Measurements from ENCODE around the gene EEA1.
A peak's percentile ranks its signal among the peaks of the same experiment; 100 is the strongest.
"Not testable (repeated sequence)": the region's sequence is repeated elsewhere in the genome, so short reads cannot be mapped to it uniquely, and the experiment has no call there.

EEA1 gene

DNA sequence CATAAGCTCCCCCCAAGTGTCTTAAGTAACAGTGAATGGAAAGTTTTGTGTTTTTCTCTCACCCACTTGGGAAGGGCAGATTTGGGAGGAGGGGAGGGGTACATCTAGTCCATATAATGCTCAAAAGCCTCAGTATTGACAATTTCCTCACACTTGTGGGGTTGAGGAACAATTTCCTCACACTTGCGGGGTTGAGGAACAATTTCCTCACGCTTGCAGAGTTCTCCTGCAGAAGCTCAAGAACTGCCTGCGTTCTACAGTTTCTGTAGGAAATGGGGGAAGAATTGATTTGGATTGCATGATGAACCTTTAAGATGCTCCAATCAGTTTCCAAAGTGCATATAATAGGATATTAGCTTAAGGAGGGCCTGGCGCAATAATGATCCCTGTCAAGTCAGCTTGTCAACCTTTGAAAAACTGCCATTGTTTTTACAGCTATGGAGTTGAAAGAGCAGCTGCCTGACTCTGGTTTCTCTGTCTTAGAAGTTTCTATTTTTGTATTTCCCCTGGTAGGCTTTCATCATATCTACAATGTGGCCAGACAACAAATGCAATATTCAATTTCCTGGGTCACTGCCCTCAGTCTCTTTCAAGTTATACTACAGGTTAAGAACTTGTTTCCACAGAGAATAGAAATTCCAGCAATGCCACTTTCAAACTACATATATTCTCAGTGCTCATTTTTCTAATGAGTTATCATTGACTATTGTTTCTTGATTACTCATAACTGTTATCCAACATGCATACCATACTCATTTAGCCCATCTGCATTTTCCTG lies 159.8 kb downstream of the EEA1 start:
- in situ Hi-C loops (cut with MboI; ENCODE audit: low pct_unique_long_range_greater_than_20kb, low sequenced_read_pairs) = no loop called here
- DNase-seq = peak; percentile 38

GRCh38 chr12:92765871-92766270 lies 163.2 kb downstream of the EEA1 start:
- in situ Hi-C loops (cut with MboI; ENCODE audit: low pct_unique_long_range_greater_than_20kb, low sequenced_read_pairs) = no loop called here
- DNase-seq = no peak

DNA sequence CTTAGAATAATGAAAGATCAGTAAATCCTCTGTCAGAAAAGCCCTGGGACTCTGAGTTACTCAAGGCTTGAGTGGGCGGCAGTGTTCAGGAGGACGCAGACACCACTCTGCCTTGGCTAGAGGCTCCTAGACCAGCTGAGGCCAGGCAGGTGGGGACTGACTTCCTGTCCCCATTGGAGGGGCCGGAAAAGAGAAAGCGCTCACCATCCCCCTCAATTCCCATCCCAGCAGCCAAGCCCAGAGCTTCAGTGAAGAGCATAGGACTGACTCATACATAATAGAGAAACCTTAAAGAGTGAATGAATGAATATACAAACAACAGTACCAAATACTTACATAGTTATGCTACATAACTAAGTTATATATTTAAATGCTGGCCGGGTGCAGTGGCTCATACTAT lies 164.3 kb downstream of the EEA1 start:
- in situ Hi-C loops (cut with MboI; ENCODE audit: low pct_unique_long_range_greater_than_20kb, low sequenced_read_pairs) = no loop called here
- DNase-seq = no peak

- in situ Hi-C loops (cut with MboI; ENCODE audit: low pct_unique_long_range_greater_than_20kb, low sequenced_read_pairs) = no loop called here
- no peak for DNase-seq
Observed at GRCh38 chr12:92762773-92763172, 166.3 kb downstream of the EEA1 start.

DNA sequence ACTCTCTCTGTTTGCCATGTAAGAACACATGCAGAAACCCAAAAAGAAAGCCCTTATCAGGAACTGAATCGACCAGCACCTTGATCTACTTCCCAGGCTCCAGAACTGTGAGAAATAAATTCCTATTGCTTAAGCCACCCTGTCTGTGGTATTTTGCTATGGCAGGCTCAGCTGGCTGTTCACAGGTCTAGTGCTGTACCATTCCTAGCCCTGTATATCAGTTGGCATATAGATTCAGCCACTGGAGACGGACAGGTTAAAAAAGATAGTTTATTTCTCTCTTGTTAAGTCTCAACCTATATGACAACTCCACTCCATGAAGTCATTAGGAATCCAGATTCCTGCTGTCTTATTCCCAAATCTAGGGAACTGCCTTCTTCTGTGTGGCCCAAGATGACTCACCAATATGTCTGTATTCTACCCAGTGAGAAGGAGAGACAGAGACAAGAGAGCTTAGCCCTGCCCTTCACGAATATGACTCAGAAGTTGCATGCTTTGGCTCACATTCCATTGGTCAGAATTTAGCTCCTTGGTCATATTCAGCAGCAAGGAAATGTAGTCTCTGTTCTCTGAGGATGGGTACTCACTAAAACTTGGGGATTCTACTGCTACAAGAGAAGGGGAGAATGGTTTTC lies 169.3 kb downstream of the EEA1 start:
- DNase-seq = no peak
- in situ Hi-C loops (cut with MboI; ENCODE audit: low pct_unique_long_range_greater_than_20kb, low sequenced_read_pairs) = no loop called here

DNA sequence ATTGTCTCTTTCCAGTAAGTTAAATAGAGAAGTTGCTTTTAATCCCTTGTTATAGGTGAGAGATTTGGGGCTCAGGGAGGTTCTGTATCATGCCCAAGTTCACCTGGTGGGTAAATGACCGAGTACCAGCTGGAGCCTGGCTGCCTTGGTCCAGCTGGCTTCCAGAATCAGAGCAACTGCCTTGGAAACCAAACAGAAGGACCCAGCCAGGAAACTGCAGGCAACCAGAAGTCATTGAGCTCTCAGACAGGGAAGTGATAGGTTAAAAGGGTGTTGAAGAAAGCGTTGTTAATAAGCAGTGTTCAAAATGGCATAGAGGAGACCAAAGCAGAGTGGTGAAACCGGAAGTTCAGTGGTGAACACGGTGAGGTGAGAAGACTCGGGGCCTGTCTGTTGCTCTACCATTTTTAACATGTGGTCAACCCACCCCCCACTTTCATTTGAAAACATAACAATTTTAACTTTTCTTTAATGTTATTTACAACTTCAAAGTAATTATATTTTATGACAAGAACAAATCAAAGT lies 171.4 kb downstream of the EEA1 start:
- DNase-seq = peak; percentile 21
- in situ Hi-C loops (cut with MboI; ENCODE audit: low pct_unique_long_range_greater_than_20kb, low sequenced_read_pairs) = no loop called here

DNA sequence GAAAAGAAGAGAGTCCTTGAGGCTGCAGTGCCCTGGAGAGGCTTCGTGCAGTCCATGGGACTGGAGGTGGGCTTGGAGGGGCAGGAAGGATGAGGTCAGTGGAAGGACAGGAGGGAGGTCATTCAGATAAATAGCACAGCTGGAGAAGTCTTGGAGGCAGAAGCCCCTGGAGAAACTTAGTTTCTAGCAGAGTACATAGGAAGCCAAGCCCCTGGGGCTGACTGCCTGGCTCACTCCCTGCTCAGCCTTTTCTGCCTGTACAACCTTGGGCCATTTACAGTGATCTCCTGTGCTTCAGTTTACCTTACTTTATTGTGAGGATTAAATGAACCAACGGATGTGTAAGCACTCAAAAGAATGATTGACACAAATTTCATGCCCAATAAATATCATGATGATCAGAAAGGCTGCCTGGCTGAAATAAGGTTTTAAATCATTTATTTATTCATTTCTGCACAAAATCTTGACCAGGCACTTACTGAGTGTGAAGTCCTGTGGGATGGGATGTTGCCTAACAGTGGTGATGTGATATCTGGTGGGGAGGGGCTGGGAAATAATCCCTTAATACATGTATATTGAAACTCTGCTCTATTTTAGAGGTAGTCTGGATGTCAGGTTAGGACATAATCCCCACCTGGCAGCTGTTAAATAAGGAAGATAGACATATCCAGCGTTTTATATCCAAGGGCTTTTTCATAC lies 172.0 kb downstream of the EEA1 start:
- no peak for DNase-seq
- in situ Hi-C loops (cut with MboI; ENCODE audit: low pct_unique_long_range_greater_than_20kb, low sequenced_read_pairs) = no loop called here

DNA sequence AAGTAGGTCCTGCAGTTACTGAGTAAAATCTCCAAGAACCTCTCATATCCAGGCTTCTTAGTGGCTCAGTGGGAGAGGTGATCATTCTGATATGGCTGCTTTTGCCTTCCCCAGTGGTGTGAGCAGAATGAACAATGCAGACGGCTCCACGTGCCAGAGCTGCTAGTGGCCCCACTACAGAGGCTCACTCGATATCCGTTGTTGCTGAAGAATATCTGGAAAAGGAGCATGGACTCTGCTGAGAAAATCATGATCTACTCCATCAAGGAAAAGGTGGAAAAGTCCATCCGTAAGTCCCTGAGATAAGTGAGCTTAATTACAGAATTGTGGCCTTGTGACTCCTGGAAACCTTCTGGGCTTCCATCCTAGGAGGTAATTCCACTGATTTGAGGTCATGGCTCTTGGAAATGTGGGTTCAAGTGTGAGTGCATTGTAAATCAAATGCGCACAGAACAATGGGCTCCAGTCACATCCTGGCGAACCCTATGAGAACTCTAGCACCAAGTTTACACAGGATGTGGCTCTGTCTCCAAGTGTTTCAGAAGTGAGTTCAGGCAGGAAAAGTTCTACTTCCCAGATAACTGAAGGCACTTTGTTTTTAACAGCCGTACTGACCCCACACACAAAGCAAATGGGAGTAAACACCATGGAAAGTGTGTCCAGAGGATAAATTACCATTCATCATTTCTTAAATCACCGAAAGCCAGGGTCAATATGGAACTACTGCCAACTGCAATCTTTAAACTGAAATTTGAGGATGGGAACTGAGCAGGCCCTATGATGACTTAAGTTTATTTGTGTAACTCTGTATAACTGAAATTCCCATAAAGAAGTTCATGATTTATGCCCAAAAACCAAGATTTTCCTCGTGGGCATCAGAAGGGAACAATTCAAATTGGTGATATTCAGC lies 174.9 kb downstream of the EEA1 start:
- in situ Hi-C loops (cut with MboI; ENCODE audit: low pct_unique_long_range_greater_than_20kb, low sequenced_read_pairs) = no loop called here
- no peak for DNase-seq

GRCh38 chr12:92749691-92750090 lies 179.4 kb downstream of the EEA1 start:
- in situ Hi-C loops (cut with MboI; ENCODE audit: low pct_unique_long_range_greater_than_20kb, low sequenced_read_pairs); DNase-seq: not testable (repeated sequence)

DNA sequence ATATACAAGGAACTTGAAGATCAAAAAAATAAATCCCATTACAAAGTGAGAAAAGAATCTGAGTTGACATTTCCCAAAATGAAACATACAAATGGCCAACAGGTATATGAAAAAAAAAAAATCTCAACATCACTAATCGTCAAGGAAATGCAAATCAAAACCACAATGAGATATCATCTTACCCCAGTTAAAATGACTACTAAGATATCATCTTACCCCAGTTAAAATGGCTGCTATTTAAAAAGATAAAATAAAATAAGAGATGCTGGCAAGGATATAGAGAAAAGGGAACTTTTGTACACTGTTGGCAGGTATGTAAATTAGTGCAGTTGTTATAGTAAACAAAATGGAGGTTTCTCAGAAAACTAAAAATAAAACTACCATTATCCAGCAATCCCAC lies 181.9 kb downstream of the EEA1 start:
- DNase-seq = no peak
- in situ Hi-C loops (cut with MboI; ENCODE audit: low pct_unique_long_range_greater_than_20kb, low sequenced_read_pairs) = no loop called here

GRCh38 chr12:92745856-92746550 lies 183.1 kb downstream of the EEA1 start:
- DNase-seq = no peak
- in situ Hi-C loops (cut with MboI; ENCODE audit: low pct_unique_long_range_greater_than_20kb, low sequenced_read_pairs) = no loop called here

DNA sequence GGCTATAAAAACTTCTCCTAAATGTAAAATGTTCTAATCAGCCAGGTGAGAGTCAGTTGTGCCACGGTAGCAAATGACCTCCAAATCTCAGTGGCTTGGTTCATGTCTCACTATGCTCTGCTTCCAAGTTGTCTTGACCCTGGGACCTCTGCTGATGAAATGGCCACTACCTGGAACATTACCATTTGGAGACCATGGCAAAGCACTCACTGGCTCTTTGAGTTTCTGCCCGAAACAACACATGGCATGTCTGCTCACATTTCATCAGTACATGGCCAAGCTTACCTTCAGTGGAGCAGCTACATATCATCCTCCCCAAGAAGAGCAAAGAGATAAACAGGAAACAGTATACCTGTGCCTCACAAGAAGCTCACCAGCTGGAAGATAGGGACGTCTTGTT lies 186.1 kb downstream of the EEA1 start:
- in situ Hi-C loops (cut with MboI; ENCODE audit: low pct_unique_long_range_greater_than_20kb, low sequenced_read_pairs) = no loop called here
- DNase-seq = no peak

DNA sequence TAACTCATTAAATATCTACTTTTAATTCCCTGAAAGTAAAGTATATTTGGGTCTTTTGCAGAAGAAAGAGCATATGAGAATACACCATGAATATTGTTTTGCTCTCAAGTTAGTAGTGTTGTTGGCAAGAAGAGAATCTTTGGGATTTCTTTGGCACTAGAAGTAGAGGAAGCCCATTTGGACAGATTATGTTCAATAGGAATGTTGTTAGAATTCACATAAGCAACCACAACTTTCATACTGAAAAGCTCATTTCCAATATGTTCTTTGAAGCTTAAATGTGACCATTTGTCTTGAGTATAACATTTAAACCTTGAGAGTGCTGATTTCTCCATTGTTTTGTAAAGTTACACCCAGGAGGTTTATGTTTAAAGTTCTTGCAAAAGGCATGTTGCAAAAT lies 188.7 kb downstream of the EEA1 start:
- no peak for DNase-seq
- in situ Hi-C loops (cut with MboI; ENCODE audit: low pct_unique_long_range_greater_than_20kb, low sequenced_read_pairs) = no loop called here

GRCh38 chr12:92739113-92739512 lies 190.0 kb downstream of the EEA1 start:
- in situ Hi-C loops (cut with MboI; ENCODE audit: low pct_unique_long_range_greater_than_20kb, low sequenced_read_pairs) = no loop called here

DNA sequence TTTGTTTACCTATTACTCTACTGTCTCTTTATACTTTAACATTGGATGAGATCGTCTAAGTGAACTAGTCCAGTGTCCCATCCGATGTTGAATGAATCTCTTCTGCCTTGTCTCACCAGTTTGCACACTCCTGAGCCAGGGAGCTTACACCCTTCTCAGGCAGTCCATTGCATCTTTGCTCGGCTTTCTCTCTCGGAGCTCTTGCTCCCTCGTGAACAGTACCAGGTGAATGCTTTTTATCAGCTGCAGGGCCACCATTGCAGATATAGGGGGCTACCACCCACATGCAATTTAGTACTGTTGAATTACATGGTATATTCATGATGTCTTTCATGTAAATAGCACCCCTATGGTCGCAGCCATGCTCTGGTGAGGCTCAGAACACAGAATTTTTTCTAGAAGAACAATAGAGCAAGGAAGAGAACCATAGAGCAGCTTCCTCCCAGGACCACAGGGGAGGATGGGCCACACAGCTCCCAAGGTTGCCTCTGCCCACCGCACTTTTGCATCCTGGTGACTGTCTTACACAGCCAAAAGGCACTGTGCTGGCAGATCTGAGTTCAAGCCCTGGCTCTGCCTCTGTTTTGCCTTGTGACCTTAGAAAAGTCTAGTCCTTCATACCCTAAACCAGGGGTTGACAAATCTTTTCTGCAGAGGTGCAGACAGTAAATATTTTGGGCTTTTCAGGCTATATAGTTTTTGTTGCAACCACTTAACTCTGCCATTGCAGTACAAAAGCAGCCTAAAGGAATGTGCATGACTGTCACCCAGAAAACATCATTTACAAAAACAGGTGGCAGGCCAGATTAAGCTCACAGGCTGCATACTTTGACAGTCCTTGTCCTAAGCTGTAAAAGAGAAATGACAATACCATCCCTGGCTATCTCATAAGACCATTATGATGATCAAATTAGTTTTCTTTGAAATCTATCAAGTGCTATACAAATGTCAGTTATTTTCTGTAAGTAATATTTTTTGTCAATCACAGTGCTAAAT lies 190.9 kb downstream of the EEA1 start:
- in situ Hi-C loops (cut with MboI; ENCODE audit: low pct_unique_long_range_greater_than_20kb, low sequenced_read_pairs) = no loop called here
- no peak for DNase-seq

More at GRCh38 chr12:92739113-92739512, 190.0 kb downstream of the EEA1 start:
- DNase-seq = no peak

GRCh38 chr12:92736605-92737004 lies 192.5 kb downstream of the EEA1 start:
- in situ Hi-C loops (cut with MboI; ENCODE audit: low pct_unique_long_range_greater_than_20kb, low sequenced_read_pairs) = no loop called here
- no peak for DNase-seq

DNA sequence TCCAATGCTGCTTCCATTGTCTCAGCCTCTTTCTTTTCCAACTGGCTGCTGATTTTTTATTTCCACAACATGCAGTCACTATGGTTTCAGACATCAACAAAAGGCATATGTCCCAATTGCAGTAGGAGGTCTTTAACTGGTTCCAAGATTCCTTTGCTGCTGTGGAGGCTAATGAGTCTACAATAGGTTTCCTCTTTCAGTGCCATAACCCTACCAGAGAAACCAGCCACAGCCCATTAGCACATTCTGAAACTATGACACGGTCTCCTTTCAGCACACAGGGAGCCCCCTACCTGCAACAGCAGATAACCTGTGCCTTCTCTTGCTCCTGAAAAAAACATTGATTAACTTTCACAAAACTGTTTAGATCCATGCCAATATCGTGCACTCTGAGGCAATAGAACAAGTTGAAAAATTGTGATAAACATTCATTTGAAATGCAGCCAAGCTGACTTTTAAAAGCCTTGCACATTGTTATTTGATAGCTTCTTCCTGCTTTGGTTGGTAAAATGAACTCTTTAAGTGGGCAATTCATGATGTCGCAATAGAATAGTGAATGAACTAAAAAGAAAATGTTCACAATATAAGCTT lies 193.9 kb downstream of the EEA1 start:
- in situ Hi-C loops (cut with MboI; ENCODE audit: low pct_unique_long_range_greater_than_20kb, low sequenced_read_pairs) = no loop called here
- peak; percentile 34 for DNase-seq
